HCT116 (cell line): ENCODE results near the gene ELAC1. TPM values are rescaled to one million over a fixed set of nuclear protein-coding genes. Genes with fewer than 3 reads are reported as not detected.
"Not testable (repeated sequence)": the region's sequence is repeated elsewhere in the genome, so short reads cannot be mapped to it uniquely, and the experiment has no call there.

Experiments used
- ATAC-seq: fragments of 200-7000 bp; cut with Tn5 transposase; 2 replicates; pipeline ENCODE4 v1.9.1; 2020; ENCODE audit warnings: mild to moderate bottlenecking, moderate library complexity
- BruUV-seq: library from RNA; stranded (reverse); fragments of 400-500 nt; replicated peaks from 2 replicates; lab custom pipeline; 2021; lab: Mats Ljungman, UMichigan
- CTCF ChIA-PET: fragments of 300-600 bp; sonication (Branson Sonifier 250); formaldehyde crosslinking; loops from one replicate; lab custom pipeline; 2021; ENCODE audit warnings: antibody characterized with exemption; lab: Charles Lee
- POLR2A ChIA-PET: fragments of 300-600, 350-600 bp; sonication (Branson Sonifier 250); formaldehyde crosslinking; loops from one replicate; lab custom pipeline; 2021; ENCODE audit warnings: antibody characterized with exemption; lab: Charles Lee
- RAD21 ChIA-PET, 2 experiments: fragments of 300-600 bp; sonication (Branson Sonifier 250); formaldehyde crosslinking; loops; one replicate each; lab custom pipeline; 2023; ENCODE audit warnings: low total read pairs in 2 of 2; ENCODE audit not compliant: uncharacterized antibody in 2 of 2, unreplicated experiment in 2 of 2, low non-redundant PET in 1 of 2; lab: Charles Lee
- DNase-seq: peaks from one replicate; pipeline ENCODE4 v3.0.0-alpha.2; 2010; ENCODE audit warnings: low read depth, low spot score
- H2AFZ ChIP-seq: fragments of 200-600 bp; shearing (Covaris generic), sonication (generic); 2 replicates; pipeline ENCODE4 v1.6.1; 2017; ENCODE audit warnings: low read depth, mixed run types, mixed read lengths, antibody characterized with exemption, low read length; ENCODE audit not compliant: poor library complexity, severe bottlenecking
- H3K27ac ChIP-seq: 2 replicates; pipeline ENCODE4 v1.5.1; 2012; ENCODE audit warnings: low read depth, low read length
- H3K27me3 ChIP-seq: fragments of 200-600 bp; sonication (generic); 2 replicates; pipeline ENCODE4 v1.6.1; 2016; ENCODE audit warnings: mixed run types, low read length, mixed read lengths; ENCODE audit not compliant: insufficient read depth
- H3K36me3 ChIP-seq, 2 experiments: fragments of 200-500 bp in 1 of 2; fragments of 200-600 bp in 1 of 2; sonication (Bioruptor generic) in 1 of 2; sonication (generic) in 1 of 2; 2 replicates each; pipeline versions ENCODE4 v1.5.1 to v1.6.1; 2014 to 2016; ENCODE audit warnings: low read length in 2 of 2, inconsistent platforms in 1 of 2, mixed read lengths in 1 of 2, mixed run types in 1 of 2; ENCODE audit not compliant: insufficient read depth in 2 of 2, control insufficient read depth in 1 of 2
- H3K4me1 ChIP-seq, 2 experiments: fragments of 200-600 bp in 1 of 2; sonication (generic) in 1 of 2; 2 replicates each; pipeline versions ENCODE4 v1.5.1 to v1.6.1; 2012 to 2017; ENCODE audit warnings: low read length in 2 of 2, inconsistent platforms in 1 of 2, mild to moderate bottlenecking in 1 of 2, mixed read lengths in 1 of 2, mixed run types in 1 of 2, moderate library complexity in 1 of 2; ENCODE audit not compliant: insufficient read depth in 2 of 2, control insufficient read depth in 1 of 2
- H3K4me2 ChIP-seq: fragments of 200-600 bp; sonication (generic); 2 replicates; pipeline ENCODE4 v1.6.1; 2017; ENCODE audit warnings: mixed run types, low read length, mixed read lengths
- H3K4me3 ChIP-seq, 2 experiments: fragments of 200-600 bp in 1 of 2; sonication (generic) in 1 of 2; replicated peaks in 1 of 2; 2 replicates each; pipeline ENCODE4 v1.5.1; 2011 to 2016; ENCODE audit warnings: low read length in 2 of 2, control low read depth in 1 of 2, low read depth in 1 of 2, mild to moderate bottlenecking in 1 of 2, mixed read lengths in 1 of 2, mixed run types in 1 of 2
- H3K79me2 ChIP-seq: fragments of 200-600 bp; sonication (generic); 2 replicates; pipeline ENCODE4 v1.6.1; 2017; ENCODE audit warnings: mild to moderate bottlenecking, mixed run types, low read length, moderate library complexity, mixed read lengths; ENCODE audit not compliant: insufficient read depth
- H3K9ac ChIP-seq: fragments of 200-600 bp; sonication (generic); 2 replicates; pipeline ENCODE4 v1.6.1; 2016; ENCODE audit warnings: low read length, mixed read lengths
- H3K9me2 ChIP-seq: fragments of 200-600 bp; sonication (generic), shearing (Covaris generic); 2 replicates; pipeline ENCODE4 v1.6.1; 2017; ENCODE audit warnings: mixed run types, mild to moderate bottlenecking, moderate library complexity; ENCODE audit not compliant: insufficient read depth
- H3K9me3 ChIP-seq, 2 experiments: fragments of 200-500 bp in 1 of 2; fragments of 200-600 bp in 1 of 2; sonication (Bioruptor generic) in 1 of 2; sonication (generic) in 1 of 2; 2 replicates each; pipeline ENCODE4 v1.6.1; 2014 to 2017; ENCODE audit warnings: low read length in 2 of 2, mixed read lengths in 2 of 2, inconsistent platforms in 1 of 2, low read depth in 1 of 2, mild to moderate bottlenecking in 1 of 2, mixed run types in 1 of 2, moderate library complexity in 1 of 2; ENCODE audit not compliant: control insufficient read depth in 1 of 2, insufficient read depth in 1 of 2
- H4K20me1 ChIP-seq: fragments of 200-600 bp; sonication (generic), shearing (Covaris generic); 2 replicates; pipeline ENCODE4 v1.6.1; 2017; ENCODE audit warnings: mixed run types, mild to moderate bottlenecking, moderate library complexity; ENCODE audit not compliant: insufficient read depth
- ATF3 ChIP-seq: IDR thresholded peaks from 2 replicates; pipeline ENCODE4 v1.6.1; 2012
- CBX3 ChIP-seq: IDR thresholded peaks from 2 replicates; pipeline ENCODE4 v1.6.1; 2012; ENCODE audit warnings: low read depth
- CEBPB ChIP-seq: IDR thresholded peaks from 2 replicates; pipeline ENCODE4 v1.6.1; 2012; ENCODE audit warnings: low read depth
- CTCF ChIP-seq, 3 experiments: fragments of 200-600 bp in 1 of 3; sonication (generic) in 1 of 3; IDR thresholded peaks in 2 of 3; conservative IDR thresholded peaks in 1 of 3; 2 replicates each; pipeline ENCODE4 v1.5.1; 2012 to 2017; ENCODE audit warnings: low read depth in 2 of 3, low read length in 2 of 3, antibody characterized with exemption in 1 of 3, borderline replicate concordance in 1 of 3, control low read depth in 1 of 3, mild to moderate bottlenecking in 1 of 3, mixed read lengths in 1 of 3, mixed run types in 1 of 3, moderate library complexity in 1 of 3; ENCODE audit not compliant: insufficient read depth in 1 of 3
- EGR1 ChIP-seq: IDR thresholded peaks from 2 replicates; pipeline ENCODE4 v1.6.1; 2012; ENCODE audit warnings: low read depth
- ELF1 ChIP-seq: IDR thresholded peaks from 2 replicates; pipeline ENCODE4 v1.6.1; 2012; ENCODE audit warnings: low read depth, borderline replicate concordance
- EZH2 ChIP-seq: fragments of 200-600 bp; sonication (generic); IDR thresholded peaks from 2 replicates; pipeline ENCODE4 v1.6.1; 2017; ENCODE audit warnings: antibody characterized with exemption, mixed run types
- EZH2phosphoT487 ChIP-seq: fragments of 200-600 bp; IDR thresholded peaks from 2 replicates; pipeline ENCODE4 v1.6.1; 2018; ENCODE audit warnings: antibody characterized with exemption, borderline replicate concordance
- FOSL1 ChIP-seq: IDR thresholded peaks from 2 replicates; pipeline ENCODE4 v1.6.1; 2012; ENCODE audit warnings: low read depth
- MAX ChIP-seq: IDR thresholded peaks from 2 replicates; pipeline ENCODE4 v1.6.1; 2012
- POLR2A ChIP-seq: IDR thresholded peaks from 2 replicates; pipeline ENCODE4 v1.7.0; 2011; ENCODE audit warnings: borderline replicate concordance; ENCODE audit not compliant: insufficient read depth, insufficient read length; ENCODE audit errors: extremely low read depth
- SIN3A ChIP-seq: IDR thresholded peaks from 2 replicates; pipeline ENCODE4 v1.6.1; 2012; ENCODE audit warnings: low read depth
- SP1 ChIP-seq: IDR thresholded peaks from 2 replicates; pipeline ENCODE4 v1.6.1; 2012; ENCODE audit warnings: low read depth
- SRF ChIP-seq: IDR thresholded peaks from 2 replicates; pipeline ENCODE4 v1.6.1; 2012; ENCODE audit warnings: low read depth
- TCF7L2 ChIP-seq: IDR thresholded peaks from 2 replicates; pipeline ENCODE4 v1.7.0; 2011; ENCODE audit warnings: borderline replicate concordance, inconsistent platforms; ENCODE audit not compliant: insufficient read depth, insufficient read length; ENCODE audit errors: extremely low read depth
- YY1 ChIP-seq: IDR thresholded peaks from 2 replicates; pipeline ENCODE4 v1.6.1; 2011; ENCODE audit warnings: low read length, low read depth, moderate library complexity, mild to moderate bottlenecking; ENCODE audit not compliant: insufficient replicate concordance; ENCODE audit errors: extremely low read depth
- ZBTB33 ChIP-seq: IDR thresholded peaks from 2 replicates; pipeline ENCODE4 v1.6.1; 2011; ENCODE audit warnings: mild to moderate bottlenecking, low read length, moderate library complexity; ENCODE audit not compliant: insufficient replicate concordance; ENCODE audit errors: extremely low read depth
- intact Hi-C: fragments of 100-400 bp; cut with micrococcal nuclease; formaldehyde crosslinking; loops from 2 replicates; pipeline ENCODE4 v1.10.0; 2022
- total RNA-seq: library from RNA; stranded (reverse); gene quantifications from one replicate; pipeline ENCODE4 v1.2.1, GENCODE V29; 2021; ENCODE audit not compliant: unreplicated experiment

The ELAC1 gene
- total RNA-seq, 1 experiment from 2014 or later = 8.6 TPM

GRCh38 chr18:50994031-50994430 is 26.2 kb downstream of the ELAC1 start:
- CTCF ChIA-PET = no interaction called here
- POLR2A ChIA-PET = no interaction called here
- ATAC-seq = no peak

GRCh38 chr18:51003174-51003573 is 35.3 kb downstream of the ELAC1 start:
- intact Hi-C loops, H3K4me2 ChIP-seq, ATAC-seq, POLR2A ChIA-PET, H3K9ac ChIP-seq, H2AFZ ChIP-seq, H3K79me2 ChIP-seq, H4K20me1 ChIP-seq, H3K36me3 ChIP-seq, H3K4me1 ChIP-seq, CTCF ChIA-PET, BruUV-seq, H3K27me3 ChIP-seq, H3K9me2 ChIP-seq, H3K9me3 ChIP-seq, H3K4me3 ChIP-seq, DNase-seq, RAD21 ChIA-PET, H3K27ac ChIP-seq: not testable (repeated sequence)

More at GRCh38 chr18:50994031-50994430, 26.2 kb downstream of the ELAC1 start:
- DNase-seq = no peak
- Histone ChIP-seq H2AFZ (no peak overlapping the region), H3K27ac (no peak overlapping the region), H3K4me1 (no peaks in the 10 kb centered on the region), H3K9me3 (no peaks in the 10 kb centered on the region), H3K9ac (no peak overlapping the region), H3K4me3 (no peak overlapping the region), H4K20me1 (no peaks in the 10 kb centered on the region), H3K4me2 (no peak overlapping the region)
- BruUV-seq = no TSS peak
- TF ChIP-seq TCF7L2 = no peak
- no peak for TF ChIP-seq ELF1
- TF ChIP-seq FOSL1 = no peak
- TF ChIP-seq CBX3 = no peak
- no peak for TF ChIP-seq POLR2A
- TF ChIP-seq YY1 = no peak
- TF ChIP-seq CTCF (IDR thresholded peaks at IDR 0.05 in 2 of 3, conservative IDR thresholded peaks at IDR 0.05 in 1 of 3; ENCODE audit: borderline replicate concordance in 1 of 3, insufficient read depth in 1 of 3, low read depth in 2 of 3, low read length in 2 of 3) = no peak
- no peak for TF ChIP-seq EZH2phosphoT487
- no peak for TF ChIP-seq EZH2
- TF ChIP-seq EGR1 = no peak
- no peak for TF ChIP-seq SRF
- no peak for TF ChIP-seq MAX
- no peak for TF ChIP-seq ATF3
- no peak for TF ChIP-seq SP1
- TF ChIP-seq ZBTB33 = no peak
- TF ChIP-seq SIN3A = no peak
- TF ChIP-seq CEBPB = no peak
- TF ChIP-seq, all 23 proteins: peak for 0
- Histone ChIP-seq H3K79me2 (no peaks in the 10 kb centered on the region), H3K27me3 (no peaks in the 10 kb centered on the region), H3K36me3 (no peaks in the 10 kb centered on the region), H3K9me2 (no peaks in the 10 kb centered on the region)
- RAD21 ChIA-PET = no interaction called here
- intact Hi-C loops = no loop called here
